CD14-positive monocyte (primary cell): ENCODE data around the gene UBASH3B. TPM values are rescaled to one million over a fixed set of nuclear protein-coding genes. Genes with fewer than 3 reads are reported as not detected.

ENCODE experiments used
- DNase-seq, 3 donors: peaks; one replicate each; pipeline ENCODE4 v3.0.0-alpha.2; 2011 to 2022
- H2AFZ ChIP-seq: 2 replicates; pipeline ENCODE4 v1.6.0; 2012; ENCODE audit warnings: mild to moderate bottlenecking, low read depth, low read length, inconsistent platforms; ENCODE audit not compliant: insufficient read depth, poor library complexity, severe bottlenecking
- H3K27ac ChIP-seq, 2 donors: 1 replicate in 1 of 2; 2 replicates in 1 of 2; pipeline ENCODE4 v1.5.1; 2012 to 2013; ENCODE audit warnings: low read length in 2 of 2, control low read depth in 1 of 2, inconsistent platforms in 1 of 2, low read depth in 1 of 2, mild to moderate bottlenecking in 1 of 2
- H3K27me3 ChIP-seq, 2 donors: one replicate each; pipeline versions ENCODE4 v1.6.0 to v1.6.1; 2011 to 2013; ENCODE audit warnings: low read length in 2 of 2; ENCODE audit not compliant: control insufficient read depth in 2 of 2, insufficient read depth in 2 of 2
- H3K36me3 ChIP-seq, 2 donors: replicated peaks in 1 of 2; 1 replicate in 1 of 2; 2 replicates in 1 of 2; pipeline versions ENCODE4 v1.5.1 to v1.6.1; 2012 to 2013; ENCODE audit warnings: low read length in 2 of 2, control low read depth in 1 of 2, inconsistent platforms in 1 of 2, mild to moderate bottlenecking in 1 of 2; ENCODE audit not compliant: insufficient read depth in 2 of 2, control insufficient read depth in 1 of 2
- H3K4me1 ChIP-seq, 2 donors: 1 replicate in 1 of 2; 2 replicates in 1 of 2; pipeline versions ENCODE4 v1.5.1 to v1.6.1; 2012 to 2013; ENCODE audit warnings: low read length in 2 of 2, control low read depth in 1 of 2, inconsistent platforms in 1 of 2, mild to moderate bottlenecking in 1 of 2, moderate library complexity in 1 of 2; ENCODE audit not compliant: insufficient read depth in 2 of 2, control insufficient read depth in 1 of 2
- H3K4me2 ChIP-seq: replicated peaks from 2 replicates; pipeline ENCODE3; 2012; ENCODE audit warnings: low read length, moderate library complexity, mild to moderate bottlenecking; ENCODE audit not compliant: poor library complexity, severe bottlenecking; ENCODE audit errors: extremely low read depth
- H3K4me3 ChIP-seq, 3 experiments: fragments of 200-600 bp in 1 of 3; sonication (generic) in 1 of 3; replicated peaks in 1 of 3; 1 replicate in 2 of 3; 2 replicates in 1 of 3; pipeline ENCODE4 v1.5.1; 2011 to 2013; ENCODE audit warnings: low read length in 3 of 3, mild to moderate bottlenecking in 3 of 3, control low read depth in 2 of 3, low read depth in 2 of 3, inconsistent platforms in 1 of 3, moderate library complexity in 1 of 3
- H3K79me2 ChIP-seq: 2 replicates; pipeline ENCODE4 v1.6.0; 2012; ENCODE audit warnings: mild to moderate bottlenecking, control low read depth, inconsistent platforms, low read length, moderate library complexity; ENCODE audit not compliant: insufficient read depth
- H3K9ac ChIP-seq: 2 replicates; pipeline ENCODE4 v1.6.0; 2017; ENCODE audit warnings: low read length, mild to moderate bottlenecking; ENCODE audit not compliant: insufficient read depth, poor library complexity, severe bottlenecking
- H3K9me3 ChIP-seq, 2 donors: replicated peaks in 1 of 2; 1 replicate in 1 of 2; 2 replicates in 1 of 2; pipeline versions ENCODE4 v1.5.1 to v1.6.1; 2012 to 2013; ENCODE audit warnings: low read length in 2 of 2, control low read depth in 1 of 2; ENCODE audit not compliant: control insufficient read depth in 1 of 2, insufficient read depth in 1 of 2
- H4K20me1 ChIP-seq: 2 replicates; pipeline ENCODE4 v1.6.0; 2012; ENCODE audit warnings: mild to moderate bottlenecking, low read length, control low read depth, moderate library complexity; ENCODE audit not compliant: insufficient read depth
- H3K27ac Mint-ChIP-seq, 7 donors: one replicate each; pipeline ENCODE4 v1.8.0; 2020; ENCODE audit warnings: mild to moderate bottlenecking in 7 of 7, mixed read lengths in 7 of 7, moderate library complexity in 6 of 7, inconsistent platforms in 2 of 7
- H3K27me3 Mint-ChIP-seq, 3 donors: one replicate each; pipeline ENCODE4 v1.8.0; 2021 to 2022; ENCODE audit warnings: low read depth in 3 of 3, mild to moderate bottlenecking in 3 of 3, mixed read lengths in 3 of 3, moderate library complexity in 3 of 3, inconsistent platforms in 1 of 3
- H3K36me3 Mint-ChIP-seq, 2 donors: one replicate each; pipeline ENCODE4 v1.8.0; 2020; ENCODE audit warnings: mixed read lengths in 2 of 2, inconsistent platforms in 1 of 2, mild to moderate bottlenecking in 1 of 2
- H3K4me1 Mint-ChIP-seq: one replicate; pipeline ENCODE4 v1.8.0; 2020; ENCODE audit warnings: mild to moderate bottlenecking, mixed read lengths
- H3K4me3 Mint-ChIP-seq, 2 donors: one replicate each; pipeline ENCODE4 v1.8.0; 2020; ENCODE audit warnings: mild to moderate bottlenecking in 2 of 2, mixed read lengths in 2 of 2, moderate library complexity in 1 of 2
- H3K9me3 Mint-ChIP-seq, 7 donors: one replicate each; pipeline ENCODE4 v1.8.0; 2020 to 2022; ENCODE audit warnings: mixed read lengths in 7 of 7, mild to moderate bottlenecking in 6 of 7, moderate library complexity in 6 of 7, inconsistent platforms in 2 of 7
- WGBS: methylation state at CpG from one replicate; pipeline ENCODE4 v1.1.5; 2013; ENCODE audit warnings: missing lambda C conversion rate; ENCODE audit not compliant: insufficient coverage; 5-methylcytosine and 5-hydroxymethylcytosine counted together
- intact Hi-C, 2 donors: fragments of 100-400 bp; cut with micrococcal nuclease; formaldehyde crosslinking; loops; one replicate each; pipeline versions ENCODE4 v1.15.0 to v1.15.1; 2023
- polyA plus RNA-seq, 3 donors: library from polyadenylated mRNA; depleted of rRNA in 1 of 3; unstranded in 2 of 3; stranded (reverse) in 1 of 3; fragments of 300-500 nt in 2 of 3; fragments of >200 nt in 1 of 3; fragmentation: Illumina TruSeq in 2 of 3; gene quantifications; 1 replicate in 2 of 3; 2 replicates in 1 of 3; pipeline ENCODE4 v1.2.3, GENCODE V29; 2012 to 2021
- TF ChIP-seq, protein P1 (sequence below): fragments of 200-600 bp; IDR thresholded peaks from one replicate; pipeline ENCODE4 v1.8.0; 2022; ENCODE audit warnings: antibody characterized with exemption, mild to moderate bottlenecking

UBASH3B gene
- polyA plus RNA-seq, 3 donors, result 3.3 to 13.5 (median 7.1) TPM

DNA sequence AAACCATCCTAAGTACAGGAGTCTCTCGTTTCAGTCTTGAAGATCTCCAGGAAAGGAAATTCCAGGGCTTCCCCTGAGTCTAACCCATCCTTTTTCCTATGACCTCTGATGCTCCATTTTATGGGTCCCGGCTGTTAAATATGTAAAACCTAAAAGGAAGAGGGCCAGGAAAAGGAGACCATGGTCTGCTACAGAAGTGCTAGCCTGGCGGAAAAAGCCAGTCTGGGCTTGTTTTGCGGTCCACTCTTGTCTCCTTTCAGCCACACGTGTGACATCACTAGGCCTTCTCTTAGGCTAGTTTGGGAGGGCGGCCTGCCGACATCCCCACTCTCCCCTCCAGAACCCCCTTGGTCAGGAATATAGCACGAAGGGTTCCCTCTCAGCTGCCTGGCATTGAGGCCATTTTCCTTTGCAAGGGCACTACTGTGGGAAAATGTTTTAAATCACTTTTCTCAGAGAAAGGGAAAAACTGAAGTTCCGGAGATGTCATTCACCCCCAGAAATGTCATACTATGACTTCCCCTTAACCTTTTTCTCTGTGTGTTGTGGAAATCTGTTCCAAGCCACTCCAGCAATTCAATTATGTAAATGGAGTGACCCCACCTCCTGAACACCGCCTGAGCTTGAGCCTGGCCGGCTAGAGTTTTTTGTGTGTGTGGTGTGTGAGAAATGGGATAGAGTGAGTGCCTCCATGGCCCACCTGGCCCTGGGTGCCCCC, 86.9 kb downstream of the UBASH3B start:
- Histone ChIP-seq H3K36me3 (no peaks in the 10 kb centered on the region), H3K4me3 (peak overlapping the region in 1 of 3 experiments; percentile 16), H3K4me2 (peak overlapping the region; percentile 37), H3K27ac (peak overlapping the region; percentile 39 to 50), H3K79me2 (peaks cover 38% of the 10 kb centered on the region), H3K9ac (peak overlapping the region; percentile 9), H3K9me3 (no peaks in the 10 kb centered on the region), H3K27me3 (no peaks in the 10 kb centered on the region), H3K4me1 (peaks cover 62 to 64% of the 10 kb centered on the region in 2 donors), H2AFZ (no peak overlapping the region), H4K20me1 (no peaks in the 10 kb centered on the region)
- TF ChIP-seq, protein P1, sequence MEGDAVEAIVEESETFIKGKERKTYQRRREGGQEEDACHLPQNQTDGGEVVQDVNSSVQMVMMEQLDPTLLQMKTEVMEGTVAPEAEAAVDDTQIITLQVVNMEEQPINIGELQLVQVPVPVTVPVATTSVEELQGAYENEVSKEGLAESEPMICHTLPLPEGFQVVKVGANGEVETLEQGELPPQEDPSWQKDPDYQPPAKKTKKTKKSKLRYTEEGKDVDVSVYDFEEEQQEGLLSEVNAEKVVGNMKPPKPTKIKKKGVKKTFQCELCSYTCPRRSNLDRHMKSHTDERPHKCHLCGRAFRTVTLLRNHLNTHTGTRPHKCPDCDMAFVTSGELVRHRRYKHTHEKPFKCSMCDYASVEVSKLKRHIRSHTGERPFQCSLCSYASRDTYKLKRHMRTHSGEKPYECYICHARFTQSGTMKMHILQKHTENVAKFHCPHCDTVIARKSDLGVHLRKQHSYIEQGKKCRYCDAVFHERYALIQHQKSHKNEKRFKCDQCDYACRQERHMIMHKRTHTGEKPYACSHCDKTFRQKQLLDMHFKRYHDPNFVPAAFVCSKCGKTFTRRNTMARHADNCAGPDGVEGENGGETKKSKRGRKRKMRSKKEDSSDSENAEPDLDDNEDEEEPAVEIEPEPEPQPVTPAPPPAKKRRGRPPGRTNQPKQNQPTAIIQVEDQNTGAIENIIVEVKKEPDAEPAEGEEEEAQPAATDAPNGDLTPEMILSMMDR, result no peak
- Mint-ChIP-seq H3K4me3 (peak overlapping the region in 1 of 2 donors; percentile 80), H3K4me1 (peaks cover 2% of the 10 kb centered on the region), H3K9me3 (peaks cover 0 to 4% (median 0%) of the 10 kb centered on the region in 7 donors), H3K36me3 (peaks cover 11% of the 10 kb centered on the region in 2 donors), H3K27ac (peak overlapping the region in 6 of 7 donors; percentile 51 to 93 (median 88)), H3K27me3 (peaks cover 0 to 1% (median 0%) of the 10 kb centered on the region in 3 donors)
- DNase-seq, result no peak
- WGBS, result 93% methylated on average over 5 of the region's 11 CpGs
- intact Hi-C loops, result loop anchor here in 1 of 2 donors (10.0 kb wide), 1 partner anchor 48 kb away; no protein-coding TSS in a partner anchor

DNA sequence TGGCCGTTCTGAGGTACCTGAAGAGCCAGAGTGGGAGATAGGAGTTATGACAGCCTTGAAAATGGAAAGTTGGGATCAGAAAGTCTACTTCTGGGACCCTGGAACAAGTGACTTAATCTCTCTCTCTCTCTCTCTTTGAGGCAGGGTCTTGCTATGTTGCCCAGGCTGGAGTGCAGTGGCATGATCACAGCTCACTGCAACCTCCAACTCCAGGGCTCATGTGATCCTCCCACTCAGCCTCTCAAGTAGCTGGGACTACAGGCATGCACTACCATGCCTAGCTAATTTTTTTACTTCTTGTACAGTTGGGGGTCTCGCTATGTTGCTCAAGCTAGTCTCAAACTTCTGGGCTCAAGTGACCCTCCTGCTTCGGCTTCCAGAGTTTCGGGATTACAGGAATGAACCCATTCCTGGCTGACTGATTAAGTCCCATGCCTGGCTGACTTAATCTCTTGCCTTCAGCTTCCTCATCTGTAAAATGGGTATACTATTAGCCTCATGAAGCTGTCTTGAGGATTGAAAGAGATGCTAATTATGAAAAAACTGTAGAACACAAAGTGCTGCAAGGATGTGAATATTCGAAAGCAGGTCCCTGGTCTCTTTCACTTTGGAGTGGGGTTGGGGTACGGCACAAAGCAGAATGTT, 87.7 kb downstream of the UBASH3B start:
- peaks cover 0 to 4% (median 0%) of the 10 kb centered on the region in 7 donors for H3K9me3 Mint-ChIP-seq
- TF ChIP-seq, protein P1, result no peak
- no peak overlapping the region for H3K9ac ChIP-seq
- H3K27ac Mint-ChIP-seq, result peak overlapping the region in 6 of 7 donors; percentile 38 to 93 (median 88)
- peak overlapping the region; percentile 39 to 87 for H3K27ac ChIP-seq
- no peaks in the 10 kb centered on the region for H3K36me3 ChIP-seq
- peaks cover 2% of the 10 kb centered on the region for H3K4me1 Mint-ChIP-seq
- peak overlapping the region; percentile 5 for H3K4me2 ChIP-seq
- no peaks in the 10 kb centered on the region for H4K20me1 ChIP-seq
- H3K27me3 ChIP-seq, result no peaks in the 10 kb centered on the region
- peaks cover 45% of the 10 kb centered on the region for H3K79me2 ChIP-seq
- H3K36me3 Mint-ChIP-seq, result peaks cover 11% of the 10 kb centered on the region in 2 donors
- 78% methylated on average over 5 of the region's 6 CpGs for WGBS
- intact Hi-C loops, result loop anchor here in 1 of 2 donors (10.0 kb wide), 1 partner anchor 48 kb away; no protein-coding TSS in a partner anchor
- no peak overlapping the region for H3K4me3 ChIP-seq
- H3K4me1 ChIP-seq, result peaks cover 69 to 71% of the 10 kb centered on the region in 2 donors
- H2AFZ ChIP-seq, result no peak overlapping the region
- no peaks in the 10 kb centered on the region for H3K9me3 ChIP-seq
- DNase-seq, result no peak
- peaks cover 0 to 1% (median 0%) of the 10 kb centered on the region in 3 donors for H3K27me3 Mint-ChIP-seq
- H3K4me3 Mint-ChIP-seq, result no peak overlapping the region
